K562 (cell line): ENCODE measurements around the gene TARBP2. TPM values are rescaled to one million over a fixed set of nuclear protein-coding genes. Genes with fewer than 3 reads are reported as not detected.

Experiments
- ATAC-seq: fragments of 200-7000 bp; cut with Tn5 transposase; 3 replicates; pipeline ENCODE4 v1.9.1; 2020; ENCODE audit warnings: moderate library complexity
- BruUV-seq: library from RNA; stranded (reverse); fragments of 400-500 nt; replicated peaks from 2 replicates; lab custom pipeline; 2021; lab: Mats Ljungman, UMichigan
- CTCF ChIA-PET: fragments of 300-600 bp; formaldehyde crosslinking; extraction: SDS; loops from one replicate; lab custom pipeline; 2021; ENCODE audit warnings: low intra/inter-chr PET ratio; lab: Yijun Ruan, JAX
- POLR2A ChIA-PET: fragments of 300-600, 350-650 bp; sonication (Branson Sonifier 250); formaldehyde crosslinking; extraction: SDS; loops from one replicate; lab custom pipeline; 2021; ENCODE audit warnings: antibody characterized with exemption, inconsistent platforms; lab: Yijun Ruan, JAX
- DNase-seq, 4 experiments: peaks; one replicate each; pipeline versions ENCODE4 v3.0.0 to v3.0.0-alpha.2; 2011 to 2018; ENCODE audit warnings: low spot score in 3 of 4, mixed read lengths in 3 of 4; ENCODE audit errors: extremely low read depth in 1 of 4
- FAIRE-seq: peaks from 2 replicates; lab custom pipeline; 2011; peaks lifted over from hg19 to GRCh38; lab: Jason Lieb, UNC
- H2AFZ ChIP-seq: 2 replicates; pipeline ENCODE4 v1.6.0; 2011; ENCODE audit warnings: low read depth, low read length, control low read depth, inconsistent platforms
- H3K27ac ChIP-seq: fragments of 200-600 bp; 3 replicates; pipeline ENCODE4 v1.8.0; 2011; ENCODE audit warnings: low read depth, mild to moderate bottlenecking, control low read depth, inconsistent platforms, low read length, moderate library complexity, mixed read lengths; ENCODE audit errors: extremely low read depth
- H3K27me3 ChIP-seq, 2 experiments: fragments of 300-600 bp in 1 of 2; 2 replicates in 1 of 2; 3 replicates in 1 of 2; pipeline versions ENCODE4 v1.6.0 to v1.8.0; 2011; ENCODE audit warnings: inconsistent platforms in 2 of 2, low read length in 2 of 2, mild to moderate bottlenecking in 1 of 2, mixed read lengths in 1 of 2, moderate library complexity in 1 of 2; ENCODE audit not compliant: control insufficient read depth in 2 of 2, insufficient read depth in 2 of 2
- H3K36me3 ChIP-seq: fragments of 300-600 bp; 3 replicates; pipeline ENCODE4 v1.8.0; 2011; ENCODE audit warnings: mild to moderate bottlenecking, low read length, inconsistent platforms; ENCODE audit not compliant: control insufficient read depth, insufficient read depth
- H3K4me1 ChIP-seq, 2 experiments: fragments of 200-600 bp in 1 of 2; replicated peaks in 1 of 2; 2 replicates in 1 of 2; 3 replicates in 1 of 2; pipeline versions ENCODE4 v1.5.1 to v1.8.0; 2011; ENCODE audit warnings: inconsistent platforms in 2 of 2, low read length in 2 of 2, mild to moderate bottlenecking in 1 of 2, mixed read lengths in 1 of 2, moderate library complexity in 1 of 2; ENCODE audit not compliant: control insufficient read depth in 2 of 2, insufficient read depth in 2 of 2
- H3K4me2 ChIP-seq: 2 replicates; pipeline ENCODE4 v1.6.1; 2011; ENCODE audit warnings: low read length, control low read depth, inconsistent platforms, mixed read lengths; ENCODE audit not compliant: insufficient read depth
- H3K4me3 ChIP-seq: fragments of 200-600 bp; sonication (generic), shearing (Covaris generic); 2 replicates; pipeline ENCODE4 v1.5.1; 2016; ENCODE audit warnings: control low read depth, inconsistent platforms
- H3K79me2 ChIP-seq: fragments of 200-600 bp; 3 replicates; pipeline ENCODE4 v1.8.0; 2011; ENCODE audit warnings: low read length, inconsistent platforms; ENCODE audit not compliant: control insufficient read depth, insufficient read depth
- H3K9ac ChIP-seq, 2 experiments: 2 replicates each; pipeline versions ENCODE4 v1.6.0 to v1.6.1; 2011; ENCODE audit warnings: low read depth in 2 of 2, low read length in 2 of 2, control low read depth in 1 of 2, inconsistent platforms in 1 of 2, mild to moderate bottlenecking in 1 of 2, mixed read lengths in 1 of 2; ENCODE audit not compliant: insufficient read depth in 1 of 2
- H3K9me1 ChIP-seq: one replicate; pipeline ENCODE4 v1.6.0; 2011; ENCODE audit warnings: inconsistent platforms, mild to moderate bottlenecking, low read length, moderate library complexity; ENCODE audit not compliant: control insufficient read depth, insufficient read depth
- H3K9me3 ChIP-seq: replicated peaks from 2 replicates; pipeline ENCODE4 v1.5.1; 2011; ENCODE audit warnings: low read depth, low read length, inconsistent platforms; ENCODE audit not compliant: control insufficient read depth, insufficient read depth
- H4K20me1 ChIP-seq: replicated peaks from 2 replicates; pipeline ENCODE4 v1.6.1; 2011; ENCODE audit warnings: low read length, inconsistent platforms, mixed read lengths; ENCODE audit not compliant: control insufficient read depth, insufficient read depth
- KLF13 ChIP-seq: fragments of 450-650 bp; IDR thresholded peaks from 2 replicates; pipeline ENCODE4 v1.6.1; 2016; ENCODE audit warnings: missing genetic modification characterization, low read depth, mild to moderate bottlenecking, missing compliant biosample characterization, moderate library complexity, borderline replicate concordance
- NFIX ChIP-seq: fragments of 250-450 bp; sonication (Bioruptor Pico); IDR thresholded peaks from 2 replicates; pipeline ENCODE4 v1.4.0; 2020; ENCODE audit warnings: low read depth, mild to moderate bottlenecking, moderate library complexity
- POLR2AphosphoS5 ChIP-seq: IDR thresholded peaks from 2 replicates; pipeline ENCODE4 v1.6.1; 2011; ENCODE audit warnings: mild to moderate bottlenecking, low read depth, low read length, moderate library complexity; ENCODE audit not compliant: control insufficient read depth, insufficient read depth
- POLR2G ChIP-seq: fragments of 200-400 bp; formaldehyde crosslinking; IDR thresholded peaks from 2 replicates; pipeline ENCODE4 v1.6.1; 2017; ENCODE audit warnings: low read depth, mild to moderate bottlenecking, antibody characterized with exemption, low read length, moderate library complexity
- POLR3A ChIP-seq: IDR thresholded peaks from 2 replicates; pipeline ENCODE4 v1.6.1; 2011; ENCODE audit warnings: borderline replicate concordance, mild to moderate bottlenecking, moderate library complexity; ENCODE audit not compliant: insufficient read length, insufficient read depth; ENCODE audit errors: extremely low read depth
- RBM14 ChIP-seq: fragments of 200-400 bp; formaldehyde crosslinking; IDR thresholded peaks from 2 replicates; pipeline ENCODE4 v1.6.1; 2018; ENCODE audit warnings: low read depth, mild to moderate bottlenecking, low read length, moderate library complexity, borderline replicate concordance; ENCODE audit not compliant: insufficient read depth
- SIX5 ChIP-seq, 2 experiments: IDR thresholded peaks; 2 replicates each; pipeline ENCODE4 v1.6.1; 2011; ENCODE audit warnings: low read length in 2 of 2, borderline replicate concordance in 1 of 2, low read depth in 1 of 2, mild to moderate bottlenecking in 1 of 2, moderate library complexity in 1 of 2; ENCODE audit not compliant: insufficient read depth in 1 of 2
- TCF7 ChIP-seq: sonication (generic); IDR thresholded peaks from 2 replicates; pipeline ENCODE4 v1.6.1; 2016; ENCODE audit warnings: antibody characterized with exemption, borderline replicate concordance
- XRCC4 ChIP-seq: IDR thresholded peaks from one replicate; pipeline ENCODE4 v1.6.1; 2011; ENCODE audit not compliant: insufficient read depth, insufficient read length; ENCODE audit errors: extremely low read depth
- WGBS: fragments of 100-300 bp; shearing (Covaris generic); methylation state at CpG from one replicate; pipeline ENCODE4 v1.1.6; 2016; ENCODE audit warnings: low coverage, mixed read lengths; ENCODE audit not compliant: insufficient coverage; ENCODE audit errors: missing lambda C conversion rate; 5-methylcytosine and 5-hydroxymethylcytosine counted together
- in situ Hi-C: fragments of 300-500 bp; cut with MboI; formaldehyde crosslinking; loops from 4 replicates; pipeline ENCODE4 v1.15.0; 2018; ENCODE audit warnings: inconsistent platforms, mixed read lengths
- intact Hi-C: fragments of 100-400 bp; cut with micrococcal nuclease; formaldehyde crosslinking; loops from 2 replicates; pipeline ENCODE4 v1.14.2; 2022
- polyA plus RNA-seq, 8 experiments: library from polyadenylated mRNA; depleted of rRNA in 4 of 8; stranded (reverse) in 5 of 8; unstranded in 3 of 8; fragments of >200 nt; fragmentation: Nextera tagmentation in 2 of 8; fragmentation: Illumina TruSeq in 1 of 8; extraction: Ambion mirVana in 2 of 8; extraction: Trizol in 1 of 8; gene quantifications; 2 replicates each; pipeline versions ENCODE4 v1.2.1 to v1.2.3, GENCODE V29; 2011 to 2014; ENCODE audit warnings: inconsistent platforms in 1 of 8, missing spikeins in 1 of 8
- total RNA-seq, 7 experiments: library from RNA; depleted of rRNA in 6 of 7; stranded (reverse); fragments of >200 nt in 6 of 7; fragmentation: Illumina TruSeq in 2 of 7; extraction: Trizol in 2 of 7; gene quantifications; 2 replicates each; pipeline versions ENCODE4 v1.2.1 to v1.2.3, GENCODE V29; 2011 to 2021; ENCODE audit warnings: low replicate concordance in 1 of 7

TARBP2 gene
- total and polyA plus RNA-seq, 9 of the 15 experiments (the other 6 are each of a cell fraction or from before 2014, with no cell fraction given): 5.6 to 69.0 (median 44.6) TPM

DNA sequence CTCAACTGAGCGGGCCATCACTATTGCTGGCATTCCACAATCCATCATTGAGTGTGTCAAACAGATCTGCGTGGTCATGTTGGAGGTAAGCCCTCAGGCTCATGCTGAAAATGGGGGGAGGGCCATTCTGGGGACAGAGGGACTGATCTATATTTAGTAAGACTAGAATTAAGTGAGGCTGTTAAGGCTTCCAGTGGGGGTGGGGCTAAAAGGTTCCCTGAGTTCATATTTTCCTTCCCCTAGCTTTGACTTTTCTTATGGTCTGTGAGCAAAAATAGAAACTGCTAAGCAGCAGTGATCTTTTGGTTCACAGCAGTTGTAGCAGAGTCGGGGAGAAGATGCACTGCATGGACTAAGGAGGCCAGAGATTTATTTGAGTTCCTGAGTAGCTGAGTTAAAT is 40.0 kb upstream of the TARBP2 start (continued):
- TF ChIP-seq POLR2G (0 out of 2 replicates have a peak, but pooled peaks have one; percentile 12), NFIX (CRISPR knock-in tag) (no peak), POLR2AphosphoS5 (peak; percentile 39; the same call in 1 of the 2 replicates), SIX5 (IDR thresholded peaks at IDR 0.05; ENCODE audit: borderline replicate concordance in 1 of 2, insufficient read depth in 1 of 2, low read depth in 1 of 2, low read length in 2 of 2) (no peak), KLF13 (tag) (no peak)

- H3K4me2 ChIP-seq: no peak overlapping the region
- H3K9me3 ChIP-seq: no peaks in the 10 kb centered on the region
- peaks cover 0 to 3% of the 10 kb centered on the region in 2 experiments; a peak in 1 of 5 replicates for H3K4me1 ChIP-seq
- no peak overlapping the region for H3K4me3 ChIP-seq
- FAIRE-seq (no peak), ATAC-seq (no peak), DNase-seq (no peak)
- H3K27me3 ChIP-seq: no peaks in the 10 kb centered on the region
- no peak overlapping the region for H3K9ac ChIP-seq
- POLR2A ChIA-PET: interaction anchor here (0.6 to 8.8 kb wide), 8 partner anchors 9 to 406 kb away, joined by 3 to 87 read pairs (median 4); partner anchors contain the start of genes AAAS and TARBP2
- H3K79me2 ChIP-seq: peaks cover 98% of the 10 kb centered on the region
- H3K27ac ChIP-seq: no peak overlapping the region
- CTCF ChIA-PET: no interaction called here
- peaks cover 100% of the 10 kb centered on the region for H3K36me3 ChIP-seq
- no peak overlapping the region for H2AFZ ChIP-seq
- in situ Hi-C loops: no loop called here
- WGBS: 93% methylated on average over 8 of the region's 8 CpGs
- H4K20me1 ChIP-seq: peaks cover 25% of the 10 kb centered on the region
- no TSS peak for BruUV-seq
- no peaks in the 10 kb centered on the region for H3K9me1 ChIP-seq
- intact Hi-C loops: no loop called here
- TF ChIP-seq TCF7 (no peak), XRCC4 (no peak), RBM14 (no peak), POLR3A (no peak)
These were observed 39.5 kb upstream of the TARBP2 start for GRCh38 chr12:53461591-53461990.
